Mesodermal cell (in vitro differentiated cells): Measurements from ENCODE around the gene SPATA45.

Source experiments
- H3K27ac ChIP-seq: 2 replicates; pipeline ENCODE4 v1.7.0; 2013; ENCODE audit warnings: mild to moderate bottlenecking, low read depth, low read length, moderate library complexity; ENCODE audit not compliant: severe bottlenecking
- H3K36me3 ChIP-seq: 2 replicates; pipeline ENCODE4 v1.7.1; 2013; ENCODE audit warnings: mild to moderate bottlenecking, low read length, moderate library complexity; ENCODE audit not compliant: control insufficient read depth, insufficient read depth
- H3K4me1 ChIP-seq: one replicate; pipeline ENCODE4 v1.7.1; 2013; ENCODE audit warnings: mild to moderate bottlenecking, low read length; ENCODE audit not compliant: insufficient read depth, control insufficient read depth, poor library complexity, severe bottlenecking
- H3K4me3 ChIP-seq: 2 replicates; pipeline ENCODE4 v1.7.0; 2013; ENCODE audit warnings: low read length, control low read depth, mild to moderate bottlenecking; ENCODE audit not compliant: insufficient read depth, poor library complexity, severe bottlenecking; ENCODE audit errors: extremely low read depth
- H3K9me3 ChIP-seq: 2 replicates; pipeline ENCODE4 v1.7.1; 2013; ENCODE audit warnings: mild to moderate bottlenecking, low read length, moderate library complexity; ENCODE audit not compliant: control insufficient read depth
- WGBS, 2 experiments: methylation state at CpG; one replicate each; pipeline ENCODE4 v1.1.5; 2013; ENCODE audit warnings: missing lambda C conversion rate in 2 of 2; ENCODE audit not compliant: insufficient coverage in 2 of 2; 5-methylcytosine and 5-hydroxymethylcytosine counted together

The SPATA45 gene

DNA sequence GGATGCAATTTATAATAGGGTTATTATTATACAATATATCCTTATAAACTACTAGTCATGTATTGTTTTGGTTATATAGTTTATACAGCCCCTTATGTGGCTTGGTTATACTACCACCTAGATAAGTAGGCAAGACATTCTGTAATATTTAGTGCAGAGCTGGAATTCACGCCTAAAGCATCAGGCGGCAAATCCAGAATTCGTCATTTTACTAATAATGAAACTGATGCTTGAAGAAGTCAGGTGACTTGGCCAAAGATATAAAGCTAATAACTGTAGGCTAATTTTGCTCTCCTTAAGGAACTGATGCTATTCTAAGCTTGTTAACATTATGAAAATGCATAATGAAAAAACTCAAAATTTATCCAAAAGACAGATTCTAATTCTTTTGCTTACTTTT lies 66.7 kb downstream of the SPATA45 start:
- peaks cover 47% of the 10 kb centered on the region for H3K36me3 ChIP-seq
- H3K4me1 ChIP-seq: peaks cover 7% of the 10 kb centered on the region
- WGBS, 2 experiments: 95 to 100% methylated on average over 2 to 3 of the region's 3 CpGs
- no peak overlapping the region for H3K4me3 ChIP-seq
- no peaks in the 10 kb centered on the region for H3K9me3 ChIP-seq
- no peak overlapping the region for H3K27ac ChIP-seq
